Vagina (tissue), 2 donors: ENCODE results near the gene RASGEF1C. TPM values are rescaled to one million over a fixed set of nuclear protein-coding genes. Genes with fewer than 3 reads are reported as not detected.

Source experiments
- DNase-seq, 2 donors: peaks; one replicate each; pipeline ENCODE4 v3.0.0-alpha.2; 2017; ENCODE audit errors: extremely low spot score in 2 of 2
- H3K27ac ChIP-seq: fragments of 200-600 bp; sonication (generic); one replicate; pipeline ENCODE4 v1.5.1; 2019
- H3K27me3 ChIP-seq: fragments of 200-600 bp; sonication (generic); one replicate; pipeline ENCODE4 v1.5.1; 2019
- H3K36me3 ChIP-seq, 2 donors: fragments of 200-600 bp; sonication (generic); one replicate each; pipeline ENCODE4 v1.5.1; 2017 to 2019
- H3K4me1 ChIP-seq: fragments of 200-600 bp; sonication (generic); one replicate; pipeline ENCODE4 v1.5.1; 2019
- H3K4me3 ChIP-seq, 2 donors: fragments of 200-600 bp; sonication (generic); 1 replicate in 1 of 2; 2 replicates in 1 of 2; pipeline ENCODE4 v1.5.1; 2016 to 2019
- H3K9me3 ChIP-seq: fragments of 200-600 bp; sonication (generic); one replicate; pipeline ENCODE4 v1.5.1; 2019
- POLR2A ChIP-seq, 2 donors: fragments of 450-650 bp; IDR thresholded peaks; one replicate each; pipeline ENCODE4 v1.6.1; 2017; ENCODE audit warnings: antibody characterized with exemption in 2 of 2, mild to moderate bottlenecking in 2 of 2, moderate library complexity in 2 of 2
- POLR2AphosphoS5 ChIP-seq, 2 donors: sonication (generic); formaldehyde crosslinking; IDR thresholded peaks; one replicate each; pipeline ENCODE4 v1.9.0; 2017; ENCODE audit warnings: antibody characterized with exemption in 2 of 2, mild to moderate bottlenecking in 2 of 2, low read depth in 1 of 2; ENCODE audit not compliant: insufficient read depth in 1 of 2
- intact Hi-C: fragments of 100-400 bp; cut with DNase I; formaldehyde crosslinking; loops from one replicate; pipeline ENCODE4 v1.15.1; 2023
- total RNA-seq: library from RNA; depleted of rRNA; stranded (reverse); fragments of >200 nt; gene quantifications from one replicate; pipeline ENCODE4 v1.2.3, GENCODE V29; 2016
- TF ChIP-seq, protein P1 (sequence below), 3 experiments: fragments of 450-650 bp in 2 of 3; fragments of 200-600 bp in 1 of 3; sonication (generic) in 1 of 3; IDR thresholded peaks; one replicate each; pipeline ENCODE4 v1.5.1; 2017 to 2019; ENCODE audit warnings: antibody characterized with exemption in 3 of 3, mild to moderate bottlenecking in 2 of 3, moderate library complexity in 2 of 3

The RASGEF1C gene
- total RNA-seq, 1 donor from 2014 or later: 2.5 TPM

DNA sequence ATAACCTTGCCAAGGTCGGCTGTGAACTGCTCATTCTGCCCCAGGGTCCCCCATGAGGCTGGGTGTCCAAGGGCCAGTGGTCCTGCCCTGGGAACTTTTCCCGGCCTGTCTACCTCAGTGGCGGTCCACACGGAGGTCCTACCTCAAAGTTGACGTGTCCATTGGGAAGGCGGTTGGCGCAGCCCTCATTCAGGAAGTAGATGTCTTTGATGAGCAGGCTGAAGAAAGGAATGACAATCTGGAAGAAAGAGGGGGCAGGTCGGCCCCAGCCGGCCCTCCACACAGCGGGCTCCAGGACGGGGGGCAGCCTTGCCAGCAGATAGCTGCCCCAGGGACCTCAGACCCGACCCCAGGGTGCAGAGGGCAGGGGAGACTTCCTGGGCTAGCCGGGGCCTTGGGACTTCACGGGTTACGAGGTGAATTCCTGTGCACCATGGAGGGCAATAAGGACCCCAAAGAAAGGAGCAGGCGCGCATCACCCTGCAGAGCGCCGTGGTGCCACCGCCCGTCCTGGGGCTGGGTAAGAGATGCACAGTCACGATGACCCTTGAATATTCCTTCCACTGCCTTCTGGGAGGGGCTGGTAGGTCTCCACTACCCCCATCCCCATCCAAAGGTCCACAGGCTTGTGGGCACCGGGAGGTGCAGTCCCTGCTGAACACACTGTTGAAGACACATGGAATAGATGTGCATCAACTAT lies 94.6 kb downstream of the RASGEF1C start:
- Histone ChIP-seq H3K27me3 (no peaks in the 10 kb centered on the region), H3K27ac (no peak overlapping the region), H3K36me3 (no peaks in the 10 kb centered on the region), H3K4me3 (no peak overlapping the region), H3K9me3 (no peaks in the 10 kb centered on the region), H3K4me1 (no peaks in the 10 kb centered on the region)
- no peak for DNase-seq
- TF ChIP-seq POLR2A (IDR thresholded peaks at IDR 0.05) (no peak), POLR2AphosphoS5 (IDR thresholded peaks at IDR 0.05; ENCODE audit: insufficient read depth in 1 of 2, low read depth in 1 of 2) (no peak)
- TF ChIP-seq, protein P1, sequence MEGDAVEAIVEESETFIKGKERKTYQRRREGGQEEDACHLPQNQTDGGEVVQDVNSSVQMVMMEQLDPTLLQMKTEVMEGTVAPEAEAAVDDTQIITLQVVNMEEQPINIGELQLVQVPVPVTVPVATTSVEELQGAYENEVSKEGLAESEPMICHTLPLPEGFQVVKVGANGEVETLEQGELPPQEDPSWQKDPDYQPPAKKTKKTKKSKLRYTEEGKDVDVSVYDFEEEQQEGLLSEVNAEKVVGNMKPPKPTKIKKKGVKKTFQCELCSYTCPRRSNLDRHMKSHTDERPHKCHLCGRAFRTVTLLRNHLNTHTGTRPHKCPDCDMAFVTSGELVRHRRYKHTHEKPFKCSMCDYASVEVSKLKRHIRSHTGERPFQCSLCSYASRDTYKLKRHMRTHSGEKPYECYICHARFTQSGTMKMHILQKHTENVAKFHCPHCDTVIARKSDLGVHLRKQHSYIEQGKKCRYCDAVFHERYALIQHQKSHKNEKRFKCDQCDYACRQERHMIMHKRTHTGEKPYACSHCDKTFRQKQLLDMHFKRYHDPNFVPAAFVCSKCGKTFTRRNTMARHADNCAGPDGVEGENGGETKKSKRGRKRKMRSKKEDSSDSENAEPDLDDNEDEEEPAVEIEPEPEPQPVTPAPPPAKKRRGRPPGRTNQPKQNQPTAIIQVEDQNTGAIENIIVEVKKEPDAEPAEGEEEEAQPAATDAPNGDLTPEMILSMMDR (IDR thresholded peaks at IDR 0.05): no peak
- intact Hi-C loops: no loop called here

DNA sequence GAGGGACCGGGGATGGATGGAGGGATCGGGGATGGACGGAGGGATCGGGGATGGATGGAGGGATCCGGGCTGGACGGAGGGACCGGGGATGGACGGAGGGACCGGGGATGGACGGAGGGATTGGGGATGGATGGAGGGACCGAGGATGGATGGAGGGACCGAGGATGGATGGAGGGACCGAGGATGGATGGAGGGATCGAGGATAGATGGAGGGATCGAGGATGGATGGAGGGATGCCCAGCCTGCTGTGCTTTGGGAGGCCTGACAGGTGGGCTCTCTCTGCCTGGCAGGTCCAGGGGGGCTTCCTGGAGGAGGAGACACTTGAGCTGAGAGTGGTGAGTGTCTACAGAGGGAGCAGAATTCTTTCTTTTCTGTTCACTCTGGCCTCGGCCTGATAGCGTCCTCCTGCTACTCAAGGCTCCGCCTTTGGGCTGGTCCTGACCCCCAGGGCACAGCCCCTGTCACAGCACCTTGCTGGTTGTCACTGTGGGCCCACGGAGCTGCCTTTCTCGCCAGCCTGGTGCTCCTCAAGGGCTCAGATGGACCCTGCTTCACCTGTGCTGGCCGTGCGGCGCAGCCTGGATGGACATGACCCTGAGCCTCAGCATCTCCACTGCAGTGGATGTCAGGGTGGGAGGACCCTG lies 95.2 kb downstream of the RASGEF1C start:
- H3K36me3 ChIP-seq: no peaks in the 10 kb centered on the region
- H3K27ac ChIP-seq: no peak overlapping the region
- H3K4me1 ChIP-seq: no peaks in the 10 kb centered on the region
- H3K9me3 ChIP-seq: no peaks in the 10 kb centered on the region
- intact Hi-C loops: no loop called here
- H3K27me3 ChIP-seq: no peaks in the 10 kb centered on the region
- TF ChIP-seq POLR2A (IDR thresholded peaks at IDR 0.05): no peak
- TF ChIP-seq, protein P1 (IDR thresholded peaks at IDR 0.05): no peak
- TF ChIP-seq POLR2AphosphoS5 (IDR thresholded peaks at IDR 0.05; ENCODE audit: insufficient read depth in 1 of 2, low read depth in 1 of 2): no peak
- no peak overlapping the region for H3K4me3 ChIP-seq
- no peak for DNase-seq

DNA sequence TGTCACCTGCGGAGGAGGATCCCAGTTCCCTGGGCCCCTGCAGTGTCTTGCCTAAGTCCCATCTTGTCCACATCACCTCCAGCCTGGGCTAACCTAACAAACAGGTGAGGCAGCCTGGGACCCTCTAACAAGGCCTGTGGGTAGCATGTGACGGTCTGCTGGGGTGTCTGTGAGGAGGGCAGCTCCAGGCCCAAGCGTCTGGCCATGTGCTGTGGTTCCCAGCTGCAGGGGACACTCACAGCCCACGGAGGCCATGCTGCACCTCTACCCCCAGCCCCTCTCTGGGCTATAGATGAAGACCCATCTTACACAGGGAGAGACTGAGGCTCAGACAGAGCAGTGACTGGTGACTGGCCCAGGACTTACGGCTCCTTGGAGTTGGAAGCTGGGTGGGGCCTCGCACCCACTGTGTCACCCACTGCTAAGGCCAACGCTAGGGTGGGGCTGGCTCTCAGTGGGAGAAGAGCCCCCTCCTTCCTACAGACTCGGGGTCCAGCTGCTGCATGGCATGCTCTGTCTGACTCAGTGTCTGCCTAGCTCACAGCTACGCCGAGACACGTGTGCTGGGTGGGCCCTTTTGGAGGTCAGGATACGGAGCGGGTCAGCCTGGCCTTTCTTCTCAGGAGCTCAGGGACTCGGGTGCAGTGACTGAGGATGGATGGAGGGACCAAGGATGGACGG lies 96.7 kb downstream of the RASGEF1C start:
- Histone ChIP-seq H3K9me3 (peaks cover 7% of the 10 kb centered on the region), H3K27me3 (no peaks in the 10 kb centered on the region), H3K4me1 (no peaks in the 10 kb centered on the region), H3K27ac (no peak overlapping the region), H3K36me3 (no peaks in the 10 kb centered on the region), H3K4me3 (no peak overlapping the region)
- intact Hi-C loops: no loop called here
- DNase-seq: no peak
- no peak for TF ChIP-seq POLR2A (IDR thresholded peaks at IDR 0.05)

DNA sequence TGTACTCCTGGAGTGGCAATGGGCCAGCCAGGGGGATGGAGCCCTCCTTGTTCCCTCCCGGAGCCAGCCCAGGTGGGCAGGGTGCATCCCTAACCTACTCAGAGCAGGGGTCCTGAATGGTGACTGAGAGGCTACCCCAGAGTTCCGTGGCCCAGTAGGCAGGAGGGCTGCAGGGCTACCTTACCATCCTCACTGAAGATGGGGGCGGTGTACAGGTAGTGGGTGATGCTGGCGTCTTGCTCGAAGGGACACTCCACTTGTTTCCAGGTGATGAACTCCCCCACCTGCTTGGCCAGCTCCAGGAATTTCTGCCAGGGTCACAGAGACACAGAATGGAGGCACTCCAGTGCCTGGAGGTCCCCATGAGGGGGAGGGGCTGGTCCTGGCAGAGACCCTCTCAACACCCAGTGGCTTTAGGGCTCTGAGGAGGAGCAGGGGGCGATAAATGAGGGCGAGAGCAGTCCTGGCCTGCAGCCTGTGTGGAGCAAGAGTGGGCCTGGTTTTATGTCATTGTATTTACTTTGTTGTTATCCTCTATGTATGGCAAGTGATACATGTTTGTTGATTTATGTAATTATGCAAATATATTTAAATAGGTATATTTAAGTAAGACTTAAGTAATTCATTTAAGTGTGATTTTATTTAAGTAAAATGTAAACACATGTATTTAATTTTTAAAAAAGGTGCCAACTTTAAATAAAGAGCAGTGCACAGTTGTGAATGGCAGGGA lies 97.6 kb downstream of the RASGEF1C start:
- no peak for TF ChIP-seq POLR2A (IDR thresholded peaks at IDR 0.05)
- TF ChIP-seq, protein P1 (IDR thresholded peaks at IDR 0.05): no peak
- no peak for TF ChIP-seq POLR2AphosphoS5 (IDR thresholded peaks at IDR 0.05; ENCODE audit: insufficient read depth in 1 of 2, low read depth in 1 of 2)
- peaks cover 13% of the 10 kb centered on the region for H3K9me3 ChIP-seq
- DNase-seq: no peak
- no peak overlapping the region for H3K4me3 ChIP-seq
- no peak overlapping the region for H3K27ac ChIP-seq
- H3K36me3 ChIP-seq: no peaks in the 10 kb centered on the region
- no peaks in the 10 kb centered on the region for H3K27me3 ChIP-seq
- H3K4me1 ChIP-seq: no peaks in the 10 kb centered on the region
- intact Hi-C loops: no loop called here

DNA sequence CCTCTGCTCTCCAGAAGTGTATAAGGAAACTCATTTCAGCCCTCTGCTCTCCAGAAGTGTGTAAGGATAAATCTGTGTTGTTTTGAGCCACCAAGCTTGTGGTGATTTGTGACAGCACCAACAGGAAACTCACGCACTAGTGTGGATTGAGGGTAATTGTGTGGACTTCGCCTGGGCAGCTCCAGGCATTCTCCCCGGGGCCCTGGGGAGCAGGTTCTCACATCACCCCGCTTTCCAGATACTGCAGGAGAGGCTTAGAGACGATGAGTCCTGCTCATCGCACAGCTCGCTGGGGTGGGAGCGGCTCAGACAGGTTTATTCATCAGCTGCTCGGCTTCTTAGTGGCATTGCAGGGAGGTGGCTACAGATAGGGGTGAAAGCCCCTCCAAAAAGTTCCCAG lies 99.1 kb downstream of the RASGEF1C start:
- H3K36me3 ChIP-seq: no peaks in the 10 kb centered on the region
- no peak for DNase-seq
- intact Hi-C loops: no loop called here
- TF ChIP-seq POLR2AphosphoS5 (IDR thresholded peaks at IDR 0.05; ENCODE audit: insufficient read depth in 1 of 2, low read depth in 1 of 2) (no peak), POLR2A (IDR thresholded peaks at IDR 0.05) (no peak)
- TF ChIP-seq, protein P1 (IDR thresholded peaks at IDR 0.05): no peak
- peaks cover 13% of the 10 kb centered on the region for H3K9me3 ChIP-seq
- no peaks in the 10 kb centered on the region for H3K27me3 ChIP-seq
- no peak overlapping the region for H3K27ac ChIP-seq
- no peak overlapping the region for H3K4me3 ChIP-seq
- H3K4me1 ChIP-seq: no peaks in the 10 kb centered on the region
